Esophagus squamous epithelium (tissue), 5 donors: ENCODE results near the gene HBM. TPM values are rescaled to one million over a fixed set of nuclear protein-coding genes. Genes with fewer than 3 reads are reported as not detected.

Experiments used
- DNase-seq: peaks from one replicate; lab custom pipeline; 2025; lab: John Stamatoyannopoulos, UW
- H3K27ac ChIP-seq, 4 donors: fragments of 200-600 bp; sonication (generic); one replicate each; pipeline ENCODE4 v1.5.1; 2016 to 2019; ENCODE audit warnings: mild to moderate bottlenecking in 1 of 4
- H3K27me3 ChIP-seq, 4 donors: fragments of 200-600 bp; sonication (generic); 1 replicate in 3 of 4; 2 replicates in 1 of 4; pipeline versions ENCODE4 v1.5.1 to v1.6.0; 2017 to 2021; ENCODE audit warnings: antibody characterized with exemption in 1 of 4
- H3K36me3 ChIP-seq, 3 donors: fragments of 200-600 bp; sonication (generic); one replicate each; pipeline ENCODE4 v1.5.1; 2016 to 2019
- H3K4me1 ChIP-seq, 3 donors: fragments of 200-600 bp; sonication (generic); one replicate each; pipeline ENCODE4 v1.5.1; 2017 to 2019
- H3K4me3 ChIP-seq, 4 donors: fragments of 200-600 bp; sonication (generic); 1 replicate in 3 of 4; 2 replicates in 1 of 4; pipeline ENCODE4 v1.5.1; 2016 to 2019; ENCODE audit warnings: mild to moderate bottlenecking in 2 of 4, moderate library complexity in 1 of 4
- H3K9me3 ChIP-seq, 3 donors: fragments of 200-600 bp; sonication (generic); one replicate each; pipeline ENCODE4 v1.5.1; 2016 to 2019
- POLR2A ChIP-seq, 4 donors: fragments of 450-650 bp; IDR thresholded peaks; one replicate each; pipeline ENCODE4 v1.6.1; 2017; ENCODE audit warnings: antibody characterized with exemption in 4 of 4, mild to moderate bottlenecking in 4 of 4, moderate library complexity in 3 of 4
- WGBS, 2 donors: methylation state at CpG; one replicate each; pipeline ENCODE4 v1.1.5; 2018; 5-methylcytosine and 5-hydroxymethylcytosine counted together
- intact Hi-C: fragments of 100-400 bp; cut with DNase I; formaldehyde crosslinking; loops from one replicate; pipeline ENCODE4 v1.15.0; 2022
- total RNA-seq, 4 donors: library from RNA; depleted of rRNA; stranded (reverse); fragments of >200 nt; gene quantifications; one replicate each; pipeline ENCODE4 v1.1.0, GENCODE V29; 2016
- TF ChIP-seq, protein P1 (sequence below), 6 experiments: fragments of 450-650 bp in 4 of 6; fragments of 200-600 bp in 2 of 6; sonication (generic) in 2 of 6; IDR thresholded peaks; one replicate each; pipeline ENCODE4 v1.5.1; 2016 to 2019; ENCODE audit warnings: antibody characterized with exemption in 6 of 6, mild to moderate bottlenecking in 4 of 6, moderate library complexity in 4 of 6
- donor health status: DM: yes; HTN: yes; CAD: no.

Gene HBM
- total RNA-seq, 4 donors from 2014 or later: not detected

DNA sequence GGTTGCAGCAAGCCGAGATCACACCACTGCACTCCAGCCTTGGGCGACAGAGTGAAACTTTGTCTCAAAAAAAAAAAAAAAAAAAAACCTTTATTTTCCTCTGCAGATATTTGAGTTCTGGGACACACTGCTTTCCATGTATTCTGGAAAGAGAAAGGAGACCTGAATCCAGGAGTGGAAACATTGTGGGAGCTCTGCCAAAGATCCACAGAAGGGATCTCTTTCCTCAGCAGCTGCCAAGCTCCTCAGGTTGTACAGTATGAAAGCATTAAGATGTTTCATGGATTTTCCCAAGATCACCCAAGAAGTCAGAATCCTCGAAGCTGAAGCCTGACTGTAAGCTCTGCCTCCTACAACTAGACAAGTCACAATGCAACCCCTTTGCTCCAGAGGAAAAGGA lies 40.8 kb upstream of the HBM start:
- intact Hi-C loops: no loop called here
- Histone ChIP-seq H3K9me3 (no peaks in the 10 kb centered on the region), H3K4me3 (no peak overlapping the region), H3K27ac (no peak overlapping the region), H3K4me1 (no peaks in the 10 kb centered on the region), H3K36me3 (peaks cover 0 to 50% (median 0%) of the 10 kb centered on the region in 3 donors), H3K27me3 (no peaks in the 10 kb centered on the region)
- no peak for DNase-seq
- WGBS, 2 donors: 71 to 87% methylated on average over 2 to 3 of the region's 3 CpGs
- TF ChIP-seq POLR2A (IDR thresholded peaks at IDR 0.05): no peak
- TF ChIP-seq, protein P1, sequence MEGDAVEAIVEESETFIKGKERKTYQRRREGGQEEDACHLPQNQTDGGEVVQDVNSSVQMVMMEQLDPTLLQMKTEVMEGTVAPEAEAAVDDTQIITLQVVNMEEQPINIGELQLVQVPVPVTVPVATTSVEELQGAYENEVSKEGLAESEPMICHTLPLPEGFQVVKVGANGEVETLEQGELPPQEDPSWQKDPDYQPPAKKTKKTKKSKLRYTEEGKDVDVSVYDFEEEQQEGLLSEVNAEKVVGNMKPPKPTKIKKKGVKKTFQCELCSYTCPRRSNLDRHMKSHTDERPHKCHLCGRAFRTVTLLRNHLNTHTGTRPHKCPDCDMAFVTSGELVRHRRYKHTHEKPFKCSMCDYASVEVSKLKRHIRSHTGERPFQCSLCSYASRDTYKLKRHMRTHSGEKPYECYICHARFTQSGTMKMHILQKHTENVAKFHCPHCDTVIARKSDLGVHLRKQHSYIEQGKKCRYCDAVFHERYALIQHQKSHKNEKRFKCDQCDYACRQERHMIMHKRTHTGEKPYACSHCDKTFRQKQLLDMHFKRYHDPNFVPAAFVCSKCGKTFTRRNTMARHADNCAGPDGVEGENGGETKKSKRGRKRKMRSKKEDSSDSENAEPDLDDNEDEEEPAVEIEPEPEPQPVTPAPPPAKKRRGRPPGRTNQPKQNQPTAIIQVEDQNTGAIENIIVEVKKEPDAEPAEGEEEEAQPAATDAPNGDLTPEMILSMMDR (IDR thresholded peaks at IDR 0.05): no peak

DNA sequence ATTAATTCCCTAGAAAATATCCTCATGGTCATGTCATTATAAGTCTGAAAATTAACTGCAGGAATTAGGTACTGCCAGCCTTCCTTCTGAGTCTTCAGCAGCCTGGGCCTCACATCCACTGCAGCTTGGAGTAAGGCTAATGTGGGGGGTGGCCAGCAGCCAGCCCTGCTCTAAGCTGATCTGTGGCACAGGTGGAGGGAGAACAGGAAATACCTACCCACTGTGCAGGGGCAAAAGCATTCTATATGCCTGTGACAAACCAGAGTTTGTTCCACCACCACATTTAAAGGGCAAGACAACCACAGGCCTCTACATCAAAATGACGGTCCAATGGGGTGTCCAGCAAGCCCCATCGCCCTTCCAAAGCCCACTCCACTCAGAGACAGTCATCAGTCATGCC lies 36.7 kb upstream of the HBM start:
- Histone ChIP-seq H3K4me3 (no peak overlapping the region), H3K36me3 (peaks cover 0 to 24% (median 0%) of the 10 kb centered on the region in 3 donors), H3K4me1 (no peaks in the 10 kb centered on the region), H3K9me3 (no peaks in the 10 kb centered on the region), H3K27me3 (no peaks in the 10 kb centered on the region), H3K27ac (no peak overlapping the region)
- DNase-seq: no peak
- 93 to 95% methylated on average over 2 of the region's 2 CpGs for WGBS, 2 donors
- intact Hi-C loops: no loop called here
- TF ChIP-seq, protein P1 (IDR thresholded peaks at IDR 0.05): no peak
- no peak for TF ChIP-seq POLR2A (IDR thresholded peaks at IDR 0.05)

DNA sequence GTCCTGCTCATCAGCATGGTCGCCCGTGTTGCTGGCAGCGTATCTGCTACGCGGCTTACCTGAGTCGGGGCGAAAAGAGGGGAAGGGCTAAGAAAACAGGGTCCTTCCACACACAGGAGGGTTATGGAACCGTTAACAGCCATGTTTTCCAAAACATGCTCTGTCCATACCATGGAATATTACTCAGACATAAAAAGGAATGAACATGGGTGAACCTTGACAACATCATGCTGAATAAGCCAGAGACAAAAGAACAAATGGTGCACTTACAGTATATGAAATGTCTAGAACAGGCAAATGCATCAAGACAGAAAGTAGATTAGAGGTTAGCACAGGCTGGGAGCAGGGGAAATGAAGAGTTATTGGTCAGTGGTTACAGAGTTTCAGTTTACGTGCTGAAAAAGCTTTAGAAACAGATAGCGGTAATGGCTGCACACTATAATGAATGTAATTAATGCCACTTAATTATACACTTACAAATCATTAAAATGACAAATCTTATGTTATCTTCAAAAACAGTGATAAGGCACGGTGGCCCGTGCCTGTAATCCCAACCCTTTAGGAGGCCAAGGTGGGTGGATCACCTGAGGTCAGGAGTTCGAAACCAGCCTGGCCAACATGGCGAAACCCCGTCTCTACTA lies 35.1 kb upstream of the HBM start:
- WGBS, 2 donors: 91 to 93% methylated on average over 14 to 15 of the region's 15 CpGs
- peaks cover 0 to 12% (median 0%) of the 10 kb centered on the region in 3 donors for H3K36me3 ChIP-seq
- no peaks in the 10 kb centered on the region for H3K9me3 ChIP-seq
- no peak for TF ChIP-seq POLR2A (IDR thresholded peaks at IDR 0.05)
- TF ChIP-seq, protein P1 (IDR thresholded peaks at IDR 0.05): no peak
- H3K27me3 ChIP-seq: no peaks in the 10 kb centered on the region
- H3K27ac ChIP-seq: no peak overlapping the region
- H3K4me1 ChIP-seq: no peaks in the 10 kb centered on the region
- intact Hi-C loops: no loop called here
- H3K4me3 ChIP-seq: no peak overlapping the region
- DNase-seq: no peak

DNA sequence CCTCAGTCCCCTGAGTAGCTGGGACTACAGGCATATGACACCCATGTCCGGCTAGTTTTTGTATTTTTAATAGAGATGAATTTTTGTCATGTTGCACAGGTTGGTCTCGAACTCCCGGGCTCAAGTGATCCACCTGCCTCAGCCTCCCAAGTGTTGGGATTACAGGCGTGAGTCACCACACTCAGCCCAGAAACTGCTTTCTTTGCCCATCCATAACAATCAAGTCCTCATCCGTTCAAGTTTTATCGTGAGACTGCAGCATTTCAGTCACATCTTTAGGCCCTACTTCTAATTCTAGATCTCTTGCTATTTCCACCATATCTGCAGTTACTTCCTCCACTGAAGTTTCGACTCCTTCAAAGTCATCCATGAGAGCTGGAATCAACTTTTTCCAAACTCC lies 33.7 kb upstream of the HBM start:
- TF ChIP-seq POLR2A (IDR thresholded peaks at IDR 0.05): no peak
- TF ChIP-seq, protein P1 (IDR thresholded peaks at IDR 0.05): no peak
- intact Hi-C loops: no loop called here
- peaks cover 0 to 9% (median 0%) of the 10 kb centered on the region in 3 donors for H3K36me3 ChIP-seq
- no peak overlapping the region for H3K27ac ChIP-seq
- DNase-seq: no peak
- no peak overlapping the region for H3K4me3 ChIP-seq
- peaks cover 0 to 14% (median under 1%) of the 10 kb centered on the region in 3 donors for H3K4me1 ChIP-seq
- WGBS, 2 donors: 87 to 94% methylated on average over 7 of the region's 7 CpGs
- no peaks in the 10 kb centered on the region for H3K27me3 ChIP-seq
- no peaks in the 10 kb centered on the region for H3K9me3 ChIP-seq

DNA sequence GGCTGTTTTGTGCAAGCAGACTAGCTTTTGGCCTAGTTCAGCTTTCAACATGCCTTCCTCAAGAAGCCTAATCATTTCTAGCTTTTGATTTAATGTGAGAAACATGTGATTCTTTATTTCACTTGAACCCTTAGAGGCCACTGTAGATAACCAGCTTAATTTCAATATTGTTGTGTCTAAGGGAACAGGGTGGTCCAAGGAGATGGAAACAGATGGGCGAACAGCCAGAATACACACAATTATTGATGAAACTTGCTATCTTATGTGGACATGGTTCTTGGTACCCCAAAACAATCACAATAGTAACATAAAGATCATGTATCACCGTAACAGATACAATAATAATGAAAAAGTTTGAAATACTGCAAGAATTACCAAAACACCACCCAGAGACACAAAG lies 32.1 kb upstream of the HBM start:
- Histone ChIP-seq H3K9me3 (no peaks in the 10 kb centered on the region), H3K27ac (no peak overlapping the region), H3K4me1 (peaks cover 0 to 22% (median 6%) of the 10 kb centered on the region in 3 donors), H3K27me3 (no peaks in the 10 kb centered on the region), H3K36me3 (peaks cover 0 to 9% (median 0%) of the 10 kb centered on the region in 3 donors), H3K4me3 (no peak overlapping the region)
- intact Hi-C loops: no loop called here
- TF ChIP-seq, protein P1 (IDR thresholded peaks at IDR 0.05): no peak
- no peak for TF ChIP-seq POLR2A (IDR thresholded peaks at IDR 0.05)
- no peak for DNase-seq
- 91 to 93% methylated on average over 2 of the region's 2 CpGs for WGBS, 2 donors
